GM12873 (cell line): ENCODE measurements around the gene ARPIN.

Experiments
- TF ChIP-seq, protein P1 (sequence below): IDR thresholded peaks from 2 replicates; pipeline ENCODE4 v1.5.1; 2012; ENCODE audit warnings: low read depth, mild to moderate bottlenecking, moderate library complexity, low read length, control low read depth; ENCODE audit not compliant: insufficient read depth; ENCODE audit errors: missing control alignments

The ARPIN gene

GRCh38 chr15:89898614-89899294 lies 14.0 kb downstream of the ARPIN start:
- TF ChIP-seq, protein P1, sequence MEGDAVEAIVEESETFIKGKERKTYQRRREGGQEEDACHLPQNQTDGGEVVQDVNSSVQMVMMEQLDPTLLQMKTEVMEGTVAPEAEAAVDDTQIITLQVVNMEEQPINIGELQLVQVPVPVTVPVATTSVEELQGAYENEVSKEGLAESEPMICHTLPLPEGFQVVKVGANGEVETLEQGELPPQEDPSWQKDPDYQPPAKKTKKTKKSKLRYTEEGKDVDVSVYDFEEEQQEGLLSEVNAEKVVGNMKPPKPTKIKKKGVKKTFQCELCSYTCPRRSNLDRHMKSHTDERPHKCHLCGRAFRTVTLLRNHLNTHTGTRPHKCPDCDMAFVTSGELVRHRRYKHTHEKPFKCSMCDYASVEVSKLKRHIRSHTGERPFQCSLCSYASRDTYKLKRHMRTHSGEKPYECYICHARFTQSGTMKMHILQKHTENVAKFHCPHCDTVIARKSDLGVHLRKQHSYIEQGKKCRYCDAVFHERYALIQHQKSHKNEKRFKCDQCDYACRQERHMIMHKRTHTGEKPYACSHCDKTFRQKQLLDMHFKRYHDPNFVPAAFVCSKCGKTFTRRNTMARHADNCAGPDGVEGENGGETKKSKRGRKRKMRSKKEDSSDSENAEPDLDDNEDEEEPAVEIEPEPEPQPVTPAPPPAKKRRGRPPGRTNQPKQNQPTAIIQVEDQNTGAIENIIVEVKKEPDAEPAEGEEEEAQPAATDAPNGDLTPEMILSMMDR: peak; percentile 87

DNA sequence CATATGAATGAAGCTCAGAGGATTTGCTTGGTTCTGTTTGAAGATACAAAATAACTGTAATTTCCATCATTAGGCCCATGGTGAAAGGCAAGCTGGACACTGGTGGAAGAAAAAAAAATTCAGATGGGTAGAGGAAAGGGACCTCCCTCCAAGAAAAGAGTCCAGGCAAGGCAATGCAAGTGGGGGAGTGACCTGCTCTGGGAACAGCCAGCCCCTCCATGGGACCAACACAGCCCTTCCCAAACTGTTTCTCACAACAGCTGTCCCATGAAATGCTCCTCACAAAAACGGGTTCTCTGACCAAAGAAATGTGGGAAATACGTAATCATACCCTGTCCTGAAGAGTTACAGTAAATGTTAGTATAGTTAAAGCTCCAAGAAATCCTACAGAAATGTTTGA lies 14.6 kb downstream of the ARPIN start:
- TF ChIP-seq, protein P1: no peak

DNA sequence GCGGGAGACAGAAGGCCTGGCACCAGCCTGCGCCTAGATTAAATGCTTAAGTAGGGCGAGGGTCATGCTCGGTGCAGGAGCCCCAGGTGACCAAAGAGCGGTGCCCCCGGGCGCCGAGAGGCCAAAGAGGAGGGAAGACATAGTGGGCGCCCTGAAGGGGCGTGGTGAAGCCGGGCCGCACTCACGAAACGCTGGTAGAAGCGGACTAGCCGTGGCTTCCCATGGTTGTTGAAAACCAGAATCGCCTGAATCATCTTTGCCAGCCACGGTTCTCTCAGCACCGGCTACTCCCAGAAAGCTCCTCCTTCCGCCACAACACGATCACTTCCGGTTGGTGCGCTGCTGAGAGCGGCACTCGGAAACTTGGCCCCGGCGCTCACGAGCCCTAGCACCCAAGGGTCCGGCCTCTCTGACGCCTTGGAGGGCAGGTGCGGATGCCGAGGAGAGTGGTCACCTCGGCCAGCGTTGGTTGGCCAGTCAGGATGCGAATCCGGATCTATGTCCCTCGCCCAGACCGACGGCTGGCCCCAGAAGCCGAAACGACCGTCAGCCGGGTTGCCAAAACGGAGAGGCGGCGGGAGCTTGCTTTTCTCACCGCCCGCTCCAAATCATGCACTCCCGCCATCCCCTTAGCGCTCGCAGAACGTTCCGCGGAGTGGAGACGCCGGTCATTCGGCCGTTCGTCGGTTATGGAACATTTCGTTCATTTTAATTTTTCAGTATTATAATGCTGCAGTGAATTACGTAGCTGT lies 18.9 kb downstream of the ARPIN start, which contains the start of gene AP3S2:
Gene AP3S2 (minus strand): TSS at position 299 of the 752 bp plus-strand sequence. CDS start 45 bp downstream, at position 254.
- TF ChIP-seq, protein P1: no peak

GRCh38 chr15:89893027-89893426 lies 19.7 kb downstream of the ARPIN start:
- TF ChIP-seq, protein P1: no peak

GRCh38 chr15:89888214-89888804 lies 24.4 kb downstream of the ARPIN start:
- TF ChIP-seq, protein P1: peak; percentile 30

- TF ChIP-seq, protein P1: no peak
Observed at GRCh38 chr15:89885611-89886010, 27.1 kb downstream of the ARPIN start.

DNA sequence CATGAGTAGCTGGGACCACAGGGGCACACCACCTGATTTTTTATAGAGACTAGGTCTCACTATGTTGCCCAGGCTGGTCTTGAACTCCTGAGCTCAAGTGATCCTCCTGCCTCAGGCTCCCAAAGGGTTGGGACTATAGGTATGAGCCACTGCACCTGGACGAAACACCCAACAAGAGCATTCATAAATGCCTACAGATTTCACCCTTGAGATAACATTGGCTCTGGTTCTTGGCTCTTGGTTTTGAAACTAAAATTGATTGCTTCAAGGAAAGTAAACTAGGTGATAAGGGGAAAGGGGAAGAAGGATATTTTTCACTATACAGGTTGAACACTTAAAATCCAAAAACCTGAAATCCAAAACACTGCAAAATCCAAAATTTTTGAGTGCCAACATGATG lies 29.2 kb downstream of the ARPIN start:
- TF ChIP-seq, protein P1: no peak
